Measurements from ENCODE around the gene RFX4. TPM values are rescaled to one million over a fixed set of nuclear protein-coding genes. Genes with fewer than 3 reads are reported as not detected.

RFX4 gene
- total and polyA plus RNA-seq, 2 donors (not counting 3 experiments of a cell fraction or from before 2014, with no cell fraction given) = not detected

DNA sequence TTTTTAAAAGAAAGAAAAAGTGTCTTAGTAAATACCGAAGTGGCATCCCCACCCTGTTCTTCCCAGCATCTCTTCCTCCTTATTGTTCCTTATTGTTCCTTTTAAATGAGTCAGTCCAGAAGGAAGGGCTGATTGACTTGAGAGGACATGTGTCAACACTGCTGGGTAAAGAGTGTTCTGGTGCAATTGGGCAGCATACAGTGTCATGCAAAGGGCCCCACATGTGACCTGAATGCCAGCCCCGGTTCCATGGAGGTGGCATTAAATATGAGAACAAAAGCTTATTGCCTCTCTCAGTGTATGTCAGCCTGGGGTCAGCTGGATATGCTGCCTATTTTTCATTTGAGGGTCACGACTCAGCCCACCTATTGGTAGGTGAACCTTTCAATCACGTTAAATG, 132.8 kb downstream of the RFX4 start:
- DNase-seq (ENCODE audit: low read depth, low spot score) (no peak), FAIRE-seq (no peak)
- H3K9ac ChIP-seq (replicated peaks; ENCODE audit: extremely low read depth, insufficient read depth, low read length) = no peak overlapping the region
- BruUV-seq (replicated peaks) = no TSS peak
- H3K79me2 ChIP-seq (ENCODE audit: control insufficient read depth, insufficient read depth, low read length) = no peaks in the 10 kb centered on the region
- no peak overlapping the region for H3K4me3 ChIP-seq (replicated peaks in 1 of 3; ENCODE audit: insufficient read depth in 1 of 3, low read depth in 1 of 3, low read length in 3 of 3)
- H3K36me3 ChIP-seq (ENCODE audit: control insufficient read depth in 2 of 2, extremely low read depth in 1 of 2, insufficient read depth in 2 of 2, low read length in 2 of 2) = no peaks in the 10 kb centered on the region
- peaks cover 0 to 1% of the 10 kb centered on the region in 2 experiments for H3K27me3 ChIP-seq (ENCODE audit: control insufficient read depth in 2 of 2, insufficient read depth in 2 of 2, low read length in 2 of 2)
- TF ChIP-seq POLR2A (IDR thresholded peaks at IDR 0.05; ENCODE audit: low read depth, low read length) (no peak), FOS (IDR thresholded peaks at IDR 0.05; ENCODE audit: borderline replicate concordance, insufficient read depth, low read length) (no peak), JUN (IDR thresholded peaks at IDR 0.05; ENCODE audit: borderline replicate concordance, insufficient read depth, insufficient read length, low read depth) (no peak), GATA2 (IDR thresholded peaks at IDR 0.05; ENCODE audit: insufficient read depth, insufficient read length, low read depth, low read length) (no peak), EZH2 (IDR thresholded peaks at IDR 0.05; ENCODE audit: borderline replicate concordance, low read depth, low read length, severe bottlenecking) (no peak), POLR2AphosphoS5 (IDR thresholded peaks at IDR 0.05; ENCODE audit: insufficient read depth, low read depth, low read length) (no peak), MYC (IDR thresholded peaks at IDR 0.05; ENCODE audit: low read depth, low read length) (no peak)
- TF ChIP-seq, protein P1, sequence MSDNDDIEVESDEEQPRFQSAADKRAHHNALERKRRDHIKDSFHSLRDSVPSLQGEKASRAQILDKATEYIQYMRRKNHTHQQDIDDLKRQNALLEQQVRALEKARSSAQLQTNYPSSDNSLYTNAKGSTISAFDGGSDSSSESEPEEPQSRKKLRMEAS (IDR thresholded peaks at IDR 0.05; ENCODE audit: insufficient read depth, insufficient read length) = no peak
- TF ChIP-seq, protein P2, sequence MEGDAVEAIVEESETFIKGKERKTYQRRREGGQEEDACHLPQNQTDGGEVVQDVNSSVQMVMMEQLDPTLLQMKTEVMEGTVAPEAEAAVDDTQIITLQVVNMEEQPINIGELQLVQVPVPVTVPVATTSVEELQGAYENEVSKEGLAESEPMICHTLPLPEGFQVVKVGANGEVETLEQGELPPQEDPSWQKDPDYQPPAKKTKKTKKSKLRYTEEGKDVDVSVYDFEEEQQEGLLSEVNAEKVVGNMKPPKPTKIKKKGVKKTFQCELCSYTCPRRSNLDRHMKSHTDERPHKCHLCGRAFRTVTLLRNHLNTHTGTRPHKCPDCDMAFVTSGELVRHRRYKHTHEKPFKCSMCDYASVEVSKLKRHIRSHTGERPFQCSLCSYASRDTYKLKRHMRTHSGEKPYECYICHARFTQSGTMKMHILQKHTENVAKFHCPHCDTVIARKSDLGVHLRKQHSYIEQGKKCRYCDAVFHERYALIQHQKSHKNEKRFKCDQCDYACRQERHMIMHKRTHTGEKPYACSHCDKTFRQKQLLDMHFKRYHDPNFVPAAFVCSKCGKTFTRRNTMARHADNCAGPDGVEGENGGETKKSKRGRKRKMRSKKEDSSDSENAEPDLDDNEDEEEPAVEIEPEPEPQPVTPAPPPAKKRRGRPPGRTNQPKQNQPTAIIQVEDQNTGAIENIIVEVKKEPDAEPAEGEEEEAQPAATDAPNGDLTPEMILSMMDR (IDR thresholded peaks at IDR 0.05; ENCODE audit: extremely low read depth in 1 of 2, insufficient read depth in 1 of 2, low read depth in 1 of 2, low read length in 2 of 2) = no peak
- H2AFZ ChIP-seq (ENCODE audit: low read depth, low read length) = no peak overlapping the region
- no peaks in the 10 kb centered on the region for H4K20me1 ChIP-seq (replicated peaks; ENCODE audit: control insufficient read depth, extremely low read depth, insufficient read depth, low read length)
- POLR2A ChIA-PET = no interaction called here
- H3K27ac ChIP-seq (ENCODE audit: insufficient read depth, low read depth, low read length) = no peak overlapping the region
- dilution Hi-C loops (cut with MboI; ENCODE audit: extremely low pct_ligation_motif_present, low sequenced_read_pairs) = no loop called here
- CTCF ChIA-PET = no interaction called here
- intact Hi-C loops (cut with micrococcal nuclease) = no loop called here
- no peaks in the 10 kb centered on the region for H3K9me1 ChIP-seq (replicated peaks; ENCODE audit: control insufficient read depth, extremely low read depth, insufficient read depth, low read length)
- H3K4me1 ChIP-seq (ENCODE audit: control insufficient read depth, extremely low read depth, insufficient read depth, low read length) = no peaks in the 10 kb centered on the region
- no peaks in the 10 kb centered on the region for H3K9me3 ChIP-seq (replicated peaks; ENCODE audit: control insufficient read depth, insufficient read depth, low read length)
- no peak overlapping the region for H3K4me2 ChIP-seq (ENCODE audit: insufficient read depth, low read length)

Data from endothelial cell of umbilical vein (primary cell).